ENCODE measurements around the gene PHACTR3.

DNA sequence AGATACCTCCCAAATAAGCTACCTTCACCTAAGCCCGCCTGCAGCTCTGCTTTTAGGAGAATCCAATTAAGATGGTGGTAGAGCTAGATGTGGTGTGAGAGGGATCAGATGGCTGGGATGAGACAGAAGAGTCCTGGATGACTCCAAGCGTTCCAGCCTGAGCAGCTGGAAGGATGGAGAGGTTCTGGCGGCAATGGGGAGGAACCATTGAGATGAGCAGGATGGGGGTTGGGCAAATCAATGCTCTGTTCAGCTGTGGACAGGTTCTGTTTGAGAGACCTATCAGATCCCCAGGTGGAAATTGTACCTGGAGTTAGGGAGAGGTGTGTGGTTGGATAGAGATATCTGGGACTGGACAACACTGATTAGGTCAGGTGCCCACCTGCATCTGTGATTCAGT lies 23.0 kb downstream of the PHACTR3 start:
- no peak for TF ChIP-seq CTCF (IDR thresholded peaks at IDR 0.05)
- TF ChIP-seq POLR2A (IDR thresholded peaks at IDR 0.05), result no peak
